SH-SY5Y (cell line): ENCODE data around the gene ANKMY1.

Source experiments
- GATA2 ChIP-seq: IDR thresholded peaks from 2 replicates; pipeline ENCODE4 v1.6.1; 2011; ENCODE audit warnings: mild to moderate bottlenecking, low read depth, low read length
- GATA3 ChIP-seq: IDR thresholded peaks from 2 replicates; pipeline ENCODE4 v1.6.1; 2011; ENCODE audit warnings: low read depth, mild to moderate bottlenecking, low read length, moderate library complexity

ANKMY1 gene

DNA sequence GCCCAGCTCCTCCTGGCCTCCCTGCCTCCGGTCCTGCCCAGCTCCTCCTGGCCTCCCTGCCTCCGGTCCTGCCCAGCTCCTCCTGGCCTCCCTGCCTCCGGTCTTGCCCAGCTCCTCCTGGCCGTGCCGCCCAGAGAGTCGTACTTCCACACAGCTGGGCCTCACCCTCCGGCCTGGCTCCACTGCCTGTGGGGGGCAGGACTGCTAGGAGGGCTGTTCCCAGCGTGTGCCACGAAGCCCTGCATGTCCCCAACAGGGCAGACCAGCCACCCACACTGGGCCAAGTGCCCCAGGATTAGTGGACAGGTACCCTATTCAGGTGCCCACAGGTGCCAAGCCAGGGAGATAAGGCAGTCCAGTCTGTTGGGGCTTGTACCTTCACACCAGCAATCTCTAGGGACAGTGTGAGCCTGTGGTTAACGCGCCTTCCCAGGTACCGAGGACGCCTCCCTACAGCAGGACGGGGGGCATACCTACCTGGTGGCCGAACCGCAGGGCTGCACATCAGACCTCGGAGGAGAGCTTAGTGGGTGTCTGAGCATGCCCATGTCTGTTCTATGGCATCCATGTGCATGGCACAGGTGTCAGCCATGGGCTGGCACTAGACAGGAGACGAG lies 117.0 kb downstream of the ANKMY1 start:
- no peak for TF ChIP-seq GATA2
- no peak for TF ChIP-seq GATA3

DNA sequence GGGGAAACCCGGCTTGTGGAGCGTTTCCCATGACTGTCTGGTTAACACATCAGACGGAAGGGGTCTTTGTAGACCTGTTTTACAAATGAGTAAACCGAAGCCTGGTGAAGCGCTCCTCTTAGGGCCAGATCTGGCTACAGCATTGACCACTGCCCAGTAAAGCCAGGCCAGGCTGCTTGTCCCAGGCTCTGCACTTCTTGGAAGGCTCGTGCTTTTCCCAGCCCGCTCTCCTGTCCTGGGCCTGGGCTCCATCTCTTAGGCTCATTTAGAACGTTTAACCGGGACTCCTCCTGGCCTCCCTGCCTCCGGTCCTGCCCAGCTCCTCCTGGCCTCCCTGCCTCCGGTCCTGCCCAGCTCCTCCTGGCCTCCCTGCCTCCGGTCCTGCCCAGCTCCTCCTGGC lies 117.5 kb downstream of the ANKMY1 start:
- TF ChIP-seq GATA2 (no peak), GATA3 (no peak)

DNA sequence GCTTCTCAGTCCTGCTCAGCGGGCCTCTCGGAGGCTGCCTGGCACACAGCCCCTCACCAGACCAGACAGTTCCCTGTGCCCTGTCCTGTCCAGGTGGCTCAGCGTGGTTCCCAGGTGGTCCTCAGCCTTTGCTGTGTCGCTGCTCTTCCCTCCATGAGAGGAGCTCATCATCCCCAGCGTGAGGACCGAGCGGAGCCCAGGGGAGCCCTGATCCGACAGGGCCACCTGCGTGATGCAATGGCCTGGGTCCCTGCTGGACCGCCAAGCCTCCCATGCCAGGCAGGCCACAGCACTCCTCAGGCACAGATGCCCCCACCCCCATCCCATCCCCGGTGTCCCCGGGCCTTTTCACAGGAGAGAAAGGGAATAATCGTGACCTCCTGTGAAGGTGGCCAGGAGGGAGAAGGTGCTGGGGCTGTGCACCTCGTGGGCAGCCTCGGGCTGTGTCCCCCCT lies 118.1 kb downstream of the ANKMY1 start:
- no peak for TF ChIP-seq GATA2
- no peak for TF ChIP-seq GATA3

DNA sequence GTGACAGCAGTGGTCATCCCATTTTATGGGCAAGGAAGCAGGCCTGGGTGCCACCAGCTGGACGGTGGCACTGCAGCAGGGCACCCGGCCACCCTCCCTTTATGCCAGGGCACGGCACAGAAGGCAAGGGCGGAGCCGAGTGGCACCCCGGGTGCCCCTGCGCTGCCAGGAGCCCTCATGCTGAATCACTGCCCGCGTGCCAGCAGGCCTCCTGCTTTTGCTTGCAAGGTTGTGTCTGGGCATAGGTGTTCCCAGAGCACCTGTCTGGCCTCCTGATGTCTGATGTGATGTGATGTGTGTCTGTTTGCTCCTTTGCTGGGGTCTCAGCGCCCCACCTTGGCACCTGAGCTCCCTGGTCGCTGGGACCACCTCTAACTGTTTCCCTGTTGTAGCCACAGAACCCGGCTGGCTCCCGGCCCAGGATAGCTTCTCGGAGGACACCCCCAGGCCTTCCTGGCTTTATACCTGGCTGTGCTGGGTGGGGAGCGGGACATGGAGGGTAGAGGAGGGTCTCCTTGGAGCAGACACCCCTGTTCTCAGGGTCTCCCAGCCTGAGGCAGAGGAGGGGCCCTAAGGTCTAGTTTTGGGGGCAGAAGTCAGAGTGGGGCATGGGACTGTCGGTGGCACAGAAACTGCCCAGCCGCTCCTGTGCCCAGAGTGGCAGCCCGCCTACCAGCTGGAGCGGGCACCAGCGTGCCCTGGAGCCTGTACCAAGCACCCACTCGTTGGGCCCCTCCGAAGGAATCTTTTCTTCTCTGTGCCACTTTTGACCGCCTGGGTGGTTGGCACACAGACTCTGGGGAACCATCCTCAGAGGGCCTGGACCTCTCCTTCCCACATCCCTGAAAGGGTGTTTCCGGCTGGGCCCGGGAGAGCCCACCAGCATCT lies 118.7 kb downstream of the ANKMY1 start:
- TF ChIP-seq GATA2 (no peak), GATA3 (no peak)

DNA sequence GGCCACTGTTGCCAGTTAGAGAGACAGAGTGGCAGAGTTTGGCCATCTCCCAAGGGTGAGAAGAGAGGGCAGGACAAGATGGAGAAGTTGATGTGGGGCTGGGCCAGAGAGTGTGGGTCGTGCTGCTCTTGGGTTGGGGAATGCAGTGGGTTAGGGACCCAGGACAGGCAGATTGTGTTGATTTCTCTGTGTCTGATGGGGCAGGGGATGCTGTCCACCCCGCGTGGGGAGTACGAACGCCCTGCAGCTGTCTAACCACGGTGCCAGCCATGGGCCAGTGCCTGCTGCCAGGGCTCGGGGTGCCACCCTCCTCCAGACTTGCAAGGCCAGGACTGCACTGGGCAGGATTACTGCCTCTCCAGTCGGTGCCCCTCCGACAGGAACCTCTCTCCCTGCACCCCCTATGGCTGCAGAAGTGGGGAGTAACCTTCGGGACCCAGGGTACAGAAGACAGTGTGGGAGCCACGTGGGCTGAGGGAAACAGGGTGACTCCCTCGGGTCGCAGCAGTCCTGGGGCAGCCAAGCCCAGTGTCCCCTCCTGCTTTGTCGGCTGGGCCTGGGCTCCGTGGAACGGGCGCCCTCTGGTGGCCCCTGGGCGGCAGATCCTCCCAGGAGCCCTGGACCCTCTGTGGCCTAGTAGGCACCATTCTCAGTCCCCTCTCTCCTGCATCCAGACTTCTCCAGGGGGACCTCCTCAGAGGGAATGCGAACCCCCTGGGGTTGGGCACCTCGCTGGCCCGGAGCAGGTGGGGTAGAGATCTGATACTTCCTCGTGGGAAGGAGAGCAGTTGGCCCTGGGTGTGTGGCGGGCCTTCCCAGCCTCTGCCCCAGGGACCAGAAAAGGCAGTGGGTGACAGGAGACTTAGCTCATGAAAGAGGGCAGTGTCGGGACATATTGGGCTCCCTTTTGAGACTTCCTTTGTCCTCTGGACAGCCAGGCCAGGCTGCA lies 119.7 kb downstream of the ANKMY1 start:
- TF ChIP-seq GATA3 = no peak

DNA sequence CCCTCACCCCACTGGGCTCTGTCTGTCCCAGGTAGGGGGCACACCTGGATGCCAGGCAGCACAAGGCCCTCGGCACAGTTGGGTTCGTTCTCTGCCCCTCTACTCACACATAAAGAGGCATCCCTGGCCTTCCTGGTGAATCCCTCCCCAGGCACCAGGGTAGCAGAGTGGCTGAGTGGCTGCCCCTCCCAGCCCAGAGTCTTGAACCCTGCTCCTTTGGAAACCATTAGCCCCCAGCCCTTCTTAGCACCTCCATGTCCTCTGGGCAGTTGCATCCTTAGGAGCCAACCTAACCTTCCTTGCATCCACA lies 120.3 kb downstream of the ANKMY1 start:
- TF ChIP-seq GATA2 (no peak), GATA3 (no peak)

DNA sequence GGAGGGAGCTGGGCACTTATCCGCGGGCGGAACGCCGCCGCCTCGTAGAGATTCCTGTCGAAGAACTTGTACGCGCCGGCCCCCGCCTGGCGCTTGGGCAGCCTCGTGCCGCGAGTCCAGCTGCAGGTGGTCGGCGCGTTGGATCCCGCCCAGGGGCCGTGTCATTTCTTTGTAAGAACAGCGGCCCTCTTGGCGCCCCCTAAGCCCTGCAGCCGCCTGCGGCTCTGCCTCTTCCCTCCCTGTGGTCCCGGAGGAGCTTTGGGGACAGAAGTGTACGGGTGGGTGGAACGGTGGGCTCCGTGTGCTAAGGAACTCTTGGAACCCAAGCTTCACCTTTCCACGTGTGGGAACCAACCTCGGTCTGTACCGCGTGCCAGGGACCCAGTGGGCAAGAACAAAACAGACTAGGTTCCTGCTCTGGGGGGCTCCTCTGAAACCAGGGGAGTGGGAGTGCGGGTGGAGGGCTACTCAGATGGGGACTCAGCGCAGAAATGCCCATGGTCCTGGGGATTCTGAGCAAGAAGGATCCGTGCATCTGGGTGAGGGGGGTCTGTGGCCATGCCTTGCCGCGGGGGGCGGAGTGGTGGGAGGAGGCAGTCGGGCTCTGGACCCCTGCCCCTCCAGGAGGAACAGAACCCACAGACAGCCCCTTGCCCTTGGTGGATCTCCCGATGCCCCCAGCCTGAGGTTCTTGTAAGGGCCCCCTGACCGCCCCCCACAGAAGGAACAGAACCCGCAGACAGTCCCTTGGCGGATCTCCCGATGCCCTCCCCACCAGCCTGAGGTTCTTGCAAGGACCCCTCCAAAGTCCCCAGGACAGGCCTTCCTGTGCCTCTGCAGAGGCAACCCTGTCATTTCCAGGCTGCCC lies 120.9 kb downstream of the ANKMY1 start:
- TF ChIP-seq GATA2 = no peak
- TF ChIP-seq GATA3 = no peak

DNA sequence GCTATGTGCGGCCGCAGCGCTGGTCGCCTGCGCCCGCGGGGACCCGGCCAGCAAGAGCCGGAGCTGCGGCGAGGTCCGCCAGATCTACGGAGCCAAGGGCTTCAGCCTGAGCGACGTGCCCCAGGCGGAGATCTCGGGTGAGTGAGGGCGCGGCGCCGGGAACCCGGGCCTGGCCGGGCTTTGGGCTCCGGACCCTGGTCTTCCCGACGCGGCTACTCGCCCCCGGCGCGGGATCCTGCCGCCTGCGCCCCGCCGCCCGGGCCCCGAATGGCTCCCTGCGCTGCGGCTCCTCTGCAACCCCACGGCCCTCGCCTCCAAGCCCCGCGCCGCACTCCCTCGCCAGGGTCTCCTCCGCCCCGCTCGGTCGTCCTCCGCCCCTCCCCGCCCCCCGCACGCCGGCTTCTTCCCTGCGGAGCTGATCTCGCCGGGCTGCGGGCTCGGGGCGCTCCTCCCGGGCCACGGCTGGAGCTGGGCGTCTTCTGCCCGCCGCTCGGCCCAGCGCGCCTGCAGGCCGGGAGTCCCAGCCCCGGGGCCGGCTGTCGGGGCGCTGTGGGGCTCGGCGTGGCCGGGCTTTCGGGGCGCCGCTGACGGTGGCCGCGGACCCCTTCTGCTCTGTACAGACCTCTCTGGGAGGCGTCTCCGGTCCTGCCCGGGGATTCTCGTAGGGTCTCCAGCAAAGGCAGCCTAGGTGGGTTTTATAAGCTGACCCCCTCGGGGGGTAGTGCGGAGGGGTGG lies 121.7 kb downstream of the ANKMY1 start:
- TF ChIP-seq GATA3 = no peak
- no peak for TF ChIP-seq GATA2

DNA sequence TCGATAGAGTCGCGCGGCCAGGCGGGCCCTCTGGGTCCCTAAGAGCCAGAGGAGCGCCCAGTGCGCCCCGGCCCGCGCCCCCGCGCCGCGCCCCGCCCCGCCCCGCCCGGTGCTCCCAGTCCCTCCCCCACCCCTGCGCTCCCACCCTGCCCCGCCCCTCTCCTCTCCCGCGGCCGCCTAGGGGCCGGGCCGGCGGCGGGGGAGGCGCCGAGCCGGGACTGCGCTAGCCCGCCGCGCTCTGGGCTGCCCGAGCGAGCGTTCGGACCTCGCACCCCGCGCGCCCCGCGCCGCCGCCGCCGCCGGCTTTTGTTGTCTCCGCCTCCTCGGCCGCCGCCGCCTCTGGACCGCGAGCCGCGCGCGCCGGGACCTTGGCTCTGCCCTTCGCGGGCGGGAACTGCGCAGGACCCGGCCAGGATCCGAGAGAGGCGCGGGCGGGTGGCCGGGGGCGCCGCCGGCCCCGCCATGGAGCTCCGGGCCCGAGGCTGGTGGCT lies 122.3 kb downstream of the ANKMY1 start, which contains the start of gene GPC1:
Gene GPC1 (plus strand): TSS at position 207 of the 491 bp plus-strand sequence. CDS start 256 bp downstream, at position 463.
- TF ChIP-seq GATA2 (no peak), GATA3 (no peak)

DNA sequence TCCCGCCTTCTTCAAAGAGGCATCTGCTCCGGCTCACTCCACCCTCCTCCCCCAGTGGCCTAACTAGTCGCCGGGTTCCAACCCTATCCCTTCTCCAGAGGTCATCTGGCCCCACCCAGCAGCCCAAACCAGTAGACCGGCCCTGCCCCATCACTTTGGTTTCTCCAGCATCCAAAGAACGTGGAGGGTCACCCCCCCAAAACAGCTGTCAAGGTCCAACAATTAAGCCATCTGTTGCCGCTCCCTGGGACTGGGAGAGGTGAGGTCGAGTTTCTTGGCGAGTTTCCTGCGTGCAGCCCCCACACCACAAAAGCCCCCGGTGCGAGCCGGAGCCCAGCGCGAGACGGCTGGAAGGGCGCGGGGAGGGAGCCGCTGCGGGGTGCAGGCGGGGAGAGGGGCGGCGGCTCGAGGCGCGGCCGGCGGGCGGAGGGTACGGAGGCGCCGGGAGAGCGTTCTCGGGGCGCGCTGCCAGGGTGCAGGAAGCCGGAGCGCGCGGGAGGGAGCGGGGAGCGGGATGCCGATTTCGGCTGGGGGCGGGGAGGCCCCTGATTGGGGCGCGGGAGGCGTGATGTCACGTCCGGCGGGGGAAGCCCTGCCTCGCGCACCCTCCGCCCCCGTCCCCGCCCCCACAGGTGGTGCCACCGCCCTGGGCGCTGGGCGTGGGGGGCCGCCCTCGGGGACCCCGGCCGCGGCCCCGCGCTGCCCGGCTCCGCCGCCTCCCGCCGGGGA lies 122.9 kb downstream of the ANKMY1 start:
- TF ChIP-seq GATA3 = no peak
- no peak for TF ChIP-seq GATA2

DNA sequence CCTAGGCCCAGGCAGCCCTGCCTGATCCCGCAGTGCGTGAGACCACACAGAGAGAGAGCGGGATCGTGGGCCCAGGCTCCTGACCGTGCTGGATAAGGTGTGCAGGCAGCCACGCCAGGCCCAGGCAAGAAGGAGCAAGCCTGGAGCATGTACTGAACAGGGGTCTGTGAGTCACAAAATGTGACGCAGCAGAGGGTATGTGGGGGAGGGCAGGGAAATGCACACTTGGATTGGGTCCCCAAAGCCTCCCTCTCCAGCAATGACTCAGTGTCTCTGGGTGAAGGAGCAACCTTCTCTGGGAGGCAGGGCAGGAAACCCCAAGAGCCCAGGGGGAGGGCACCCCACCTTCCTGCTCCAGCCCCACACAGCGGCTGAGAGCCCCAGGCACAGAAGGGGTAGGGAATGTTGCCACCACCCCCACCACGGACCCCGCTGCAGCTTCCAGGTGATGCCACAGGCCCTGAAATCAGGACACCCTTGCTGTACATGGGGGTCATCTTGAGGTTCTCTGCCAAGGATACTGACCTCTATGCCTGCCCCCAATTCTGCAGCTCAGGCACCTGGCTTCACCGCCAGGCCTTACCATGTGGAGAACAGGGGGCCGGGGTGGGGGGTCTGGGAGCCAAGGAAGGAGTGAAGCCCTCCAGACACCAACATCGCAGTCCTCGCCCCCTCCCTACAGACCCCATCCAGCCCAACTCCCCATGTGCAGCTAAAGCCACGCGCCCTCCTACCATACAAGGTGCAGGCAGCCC lies 123.6 kb downstream of the ANKMY1 start:
- TF ChIP-seq GATA2 (no peak), GATA3 (no peak)
